K562 treated with DMSO at 1 percent for 48 hours (cell line): ENCODE measurements around the gene ACAN. TPM values are rescaled to one million over a fixed set of nuclear protein-coding genes. Genes with fewer than 3 reads are reported as not detected.

Experiments
- total RNA-seq: library from RNA; unstranded; fragments of 300-600 nt; gene quantifications from 2 replicates; pipeline ENCODE4 v1.2.3, GENCODE V29; 2022; ENCODE audit warnings: low replicate concordance; ENCODE audit errors: extremely low read depth

ACAN gene
- not detected in 2 replicates for total RNA-seq

GRCh38 chr15:88803241-88803919 is at the start of gene ACAN:
Gene ACAN (plus strand): TSS chr15:88803436. CDS start chr15:88836207, 32,771 bp downstream.

DNA sequence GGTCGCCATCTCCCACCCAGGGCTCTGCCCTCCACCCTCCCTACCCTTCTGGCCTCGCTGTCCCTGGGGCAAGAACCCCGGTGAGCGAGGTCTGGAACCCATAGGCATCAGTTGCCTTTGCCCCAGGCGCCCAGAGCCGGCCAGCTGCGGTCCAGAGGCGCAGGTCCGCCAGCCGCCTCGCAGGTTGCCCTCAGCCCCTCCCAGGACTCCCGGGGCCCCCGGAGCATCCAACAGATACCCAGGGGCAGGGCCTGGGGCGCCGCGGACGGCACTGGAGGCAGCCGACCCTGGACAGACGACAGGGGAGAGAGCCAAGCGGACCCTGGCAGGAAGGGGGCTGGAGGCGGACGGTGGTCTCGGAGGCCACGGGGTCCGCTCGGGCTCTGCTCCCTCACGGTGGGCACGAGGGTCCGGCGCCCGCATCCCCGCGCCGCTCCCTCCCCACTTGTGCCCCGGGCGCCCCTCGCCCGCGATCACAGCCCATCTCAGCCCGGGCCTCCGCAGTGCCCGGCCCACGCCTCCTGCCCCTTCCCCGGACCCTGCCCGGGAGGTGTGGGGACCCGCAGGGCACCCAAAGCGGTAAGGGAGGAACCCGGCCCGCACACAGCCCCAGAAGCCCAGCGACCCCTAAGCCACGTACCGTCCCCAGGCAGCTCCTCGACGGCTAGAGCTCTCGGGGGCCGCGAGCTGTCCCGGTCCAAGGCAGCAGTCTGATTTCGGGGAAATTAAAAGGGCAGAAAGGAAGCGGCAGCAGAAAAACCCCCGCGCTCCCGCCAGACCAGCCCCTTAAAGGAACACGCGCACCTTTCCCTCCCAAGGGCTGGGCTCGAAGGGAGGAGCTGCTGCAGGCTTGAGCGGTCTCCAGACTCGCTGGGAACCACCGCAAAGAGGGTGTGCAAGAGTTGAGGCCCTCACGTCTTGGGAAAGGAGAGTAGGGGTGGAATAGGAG is 91.9 kb downstream of the ACAN start, which contains the start of gene HAPLN3:
Gene HAPLN3 (minus strand): TSS at position 726 of the 949 bp plus-strand sequence. CDS start 8,246 bp downstream, outside the sequence.

GRCh38 chr15:88913017-88913849 is 110.0 kb downstream of the ACAN start, which contains the start of gene MFGE8:
Gene MFGE8 (minus strand): TSS chr15:88913379. CDS start chr15:88913319, 60 bp downstream.

Other genes with a start within 250 kb of the ACAN start
- not detected in 2 replicates for gene AEN, start 182.1 kb upstream of the ACAN start, total RNA-seq
- gene ISG20, start 164.4 kb upstream of the ACAN start, total RNA-seq, result not detected in 2 replicates
- not detected in 2 replicates for gene HAPLN3, start 92.1 kb downstream of the ACAN start, total RNA-seq
- gene MFGE8, start 109.9 kb downstream of the ACAN start, total RNA-seq, result not detected in 2 replicates